Esophagus muscularis mucosa (tissue), 4 donors: ENCODE measurements around the gene NYAP2. TPM values are rescaled to one million over a fixed set of nuclear protein-coding genes. Genes with fewer than 3 reads are reported as not detected.

Experiments
- DNase-seq: peaks from one replicate; pipeline ENCODE4 v3.0.0-alpha.2; 2017; ENCODE audit errors: extremely low spot score
- H3K27ac ChIP-seq, 4 donors: fragments of 200-600 bp; sonication (generic); replicated peaks in 1 of 4; 1 replicate in 3 of 4; 2 replicates in 1 of 4; pipeline ENCODE4 v1.5.1; 2016 to 2019; ENCODE audit warnings: mild to moderate bottlenecking in 1 of 4
- H3K27me3 ChIP-seq, 4 donors: fragments of 200-600 bp; sonication (generic); one replicate each; pipeline versions ENCODE4 v1.5.1 to v1.6.0; 2016 to 2019
- H3K36me3 ChIP-seq, 4 donors: fragments of 200-600 bp; sonication (generic); one replicate each; pipeline ENCODE4 v1.5.1; 2016 to 2019
- H3K4me1 ChIP-seq, 4 donors: fragments of 200-600 bp; sonication (generic); one replicate each; pipeline ENCODE4 v1.5.1; 2016 to 2019
- H3K4me3 ChIP-seq, 4 donors: fragments of 200-600 bp; sonication (generic); 1 replicate in 2 of 4; 2 replicates in 2 of 4; pipeline ENCODE4 v1.5.1; 2016 to 2019; ENCODE audit warnings: mild to moderate bottlenecking in 4 of 4, moderate library complexity in 1 of 4
- H3K9me3 ChIP-seq, 4 donors: fragments of 200-600 bp; sonication (generic); 1 replicate in 3 of 4; 2 replicates in 1 of 4; pipeline ENCODE4 v1.5.1; 2016 to 2019
- EP300 ChIP-seq: sonication (generic); formaldehyde crosslinking; IDR thresholded peaks from one replicate; pipeline ENCODE4 v1.6.1; 2017; ENCODE audit warnings: antibody characterized with exemption
- POLR2A ChIP-seq: fragments of 450-650 bp; IDR thresholded peaks from one replicate; pipeline ENCODE4 v1.6.1; 2017; ENCODE audit warnings: antibody characterized with exemption, moderate library complexity, mild to moderate bottlenecking, low read depth
- POLR2AphosphoS5 ChIP-seq, 2 donors: sonication (generic); formaldehyde crosslinking; IDR thresholded peaks; one replicate each; pipeline ENCODE4 v1.6.1; 2017; ENCODE audit warnings: antibody characterized with exemption in 2 of 2
- WGBS: methylation state at CpG from one replicate; pipeline ENCODE4 v1.1.5; 2018; 5-methylcytosine and 5-hydroxymethylcytosine counted together
- intact Hi-C: fragments of 100-400 bp; cut with DNase I; formaldehyde crosslinking; loops from one replicate; pipeline ENCODE4 v1.15.1; 2023
- total RNA-seq, 4 donors: library from RNA; depleted of rRNA; stranded (reverse); fragments of >200 nt; gene quantifications; one replicate each; pipeline versions ENCODE4 v1.1.0 to v1.2.1, GENCODE V29; 2016
- TF ChIP-seq, protein P1 (sequence below), 3 experiments: fragments of 200-600 bp in 2 of 3; fragments of 450-650 bp in 1 of 3; sonication (generic) in 2 of 3; IDR thresholded peaks; one replicate each; pipeline ENCODE4 v1.5.1; 2017 to 2019; ENCODE audit warnings: antibody characterized with exemption in 3 of 3, mild to moderate bottlenecking in 2 of 3, moderate library complexity in 1 of 3

NYAP2 gene
- total RNA-seq, 4 donors from 2014 or later, result under 0.01 to 0.26 (median 0.17) TPM; not detected in 1

DNA sequence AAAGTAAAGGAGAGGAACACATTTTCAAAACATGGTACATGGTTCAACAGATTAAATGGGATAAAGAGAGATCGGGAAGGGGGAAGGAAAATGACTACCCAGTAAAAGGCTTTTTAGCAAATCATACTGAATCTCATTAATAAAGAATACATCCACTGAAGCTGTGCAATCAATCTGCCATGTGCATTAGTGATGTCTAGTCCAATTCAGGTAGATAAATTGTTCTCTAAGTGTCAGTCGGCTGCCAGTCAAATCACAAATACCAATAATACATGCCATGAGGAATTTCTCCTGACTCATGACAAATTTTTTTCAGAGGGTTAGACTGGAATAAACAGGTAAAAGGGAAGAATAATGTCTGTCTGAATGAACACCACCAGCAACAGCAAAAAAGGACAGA is 22.6 kb downstream of the NYAP2 start:
- Histone ChIP-seq H3K4me3 (no peak overlapping the region), H3K9me3 (no peaks in the 10 kb centered on the region), H3K36me3 (no peaks in the 10 kb centered on the region), H3K27me3 (no peaks in the 10 kb centered on the region), H3K27ac (no peak overlapping the region), H3K4me1 (no peaks in the 10 kb centered on the region)
- TF ChIP-seq, protein P1, sequence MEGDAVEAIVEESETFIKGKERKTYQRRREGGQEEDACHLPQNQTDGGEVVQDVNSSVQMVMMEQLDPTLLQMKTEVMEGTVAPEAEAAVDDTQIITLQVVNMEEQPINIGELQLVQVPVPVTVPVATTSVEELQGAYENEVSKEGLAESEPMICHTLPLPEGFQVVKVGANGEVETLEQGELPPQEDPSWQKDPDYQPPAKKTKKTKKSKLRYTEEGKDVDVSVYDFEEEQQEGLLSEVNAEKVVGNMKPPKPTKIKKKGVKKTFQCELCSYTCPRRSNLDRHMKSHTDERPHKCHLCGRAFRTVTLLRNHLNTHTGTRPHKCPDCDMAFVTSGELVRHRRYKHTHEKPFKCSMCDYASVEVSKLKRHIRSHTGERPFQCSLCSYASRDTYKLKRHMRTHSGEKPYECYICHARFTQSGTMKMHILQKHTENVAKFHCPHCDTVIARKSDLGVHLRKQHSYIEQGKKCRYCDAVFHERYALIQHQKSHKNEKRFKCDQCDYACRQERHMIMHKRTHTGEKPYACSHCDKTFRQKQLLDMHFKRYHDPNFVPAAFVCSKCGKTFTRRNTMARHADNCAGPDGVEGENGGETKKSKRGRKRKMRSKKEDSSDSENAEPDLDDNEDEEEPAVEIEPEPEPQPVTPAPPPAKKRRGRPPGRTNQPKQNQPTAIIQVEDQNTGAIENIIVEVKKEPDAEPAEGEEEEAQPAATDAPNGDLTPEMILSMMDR (IDR thresholded peaks at IDR 0.05), result no peak
- TF ChIP-seq POLR2AphosphoS5 (IDR thresholded peaks at IDR 0.05) (no peak), POLR2A (no peak), EP300 (no peak)
- DNase-seq, result no peak
- intact Hi-C loops, result no loop called here
- WGBS, result 96% methylated on average over 2 of the region's 2 CpGs

DNA sequence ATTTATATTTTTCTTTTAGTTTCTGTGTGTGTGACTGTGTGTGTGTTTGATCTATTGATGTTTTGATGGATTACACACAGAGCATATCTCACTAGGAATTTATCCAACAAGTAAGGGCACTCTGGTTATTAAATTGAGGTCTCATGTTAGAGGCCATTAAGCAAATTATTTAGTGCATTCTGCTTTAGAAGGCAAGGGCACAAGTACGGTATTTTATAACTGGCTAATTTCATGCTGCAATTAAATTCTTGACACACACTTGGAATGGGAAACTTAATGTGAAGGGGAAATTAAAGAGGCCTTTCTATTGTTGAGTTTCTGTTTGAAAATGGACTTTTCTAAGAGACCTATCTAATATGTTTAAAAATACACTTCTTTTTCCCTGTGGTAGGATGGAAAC is 25.8 kb downstream of the NYAP2 start:
- TF ChIP-seq, protein P1 (IDR thresholded peaks at IDR 0.05), result no peak
- no peak for TF ChIP-seq EP300
- TF ChIP-seq POLR2A, result no peak
- TF ChIP-seq POLR2AphosphoS5 (IDR thresholded peaks at IDR 0.05), result no peak
- H3K36me3 ChIP-seq, result no peaks in the 10 kb centered on the region
- WGBS, result 64% methylated on average over 1 of the region's 1 CpG

DNA sequence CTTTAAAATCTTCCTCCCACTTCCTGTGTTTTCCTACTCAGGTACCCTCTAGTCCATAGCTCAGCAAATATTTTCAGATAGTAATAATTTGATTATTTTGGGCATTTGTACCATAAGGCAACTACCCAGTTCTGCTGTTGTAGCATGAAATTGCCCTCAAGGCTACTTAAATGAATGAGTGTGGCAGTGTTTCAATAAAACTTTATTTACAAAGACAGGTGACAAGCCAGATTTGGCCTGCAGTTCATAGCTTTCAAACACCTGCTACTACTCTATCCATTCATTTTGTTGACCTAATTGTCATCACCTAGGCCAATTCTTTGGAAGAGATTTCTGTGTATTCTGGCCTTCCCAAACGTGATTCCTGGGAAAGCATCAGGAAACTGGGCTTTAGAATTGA is 28.9 kb downstream of the NYAP2 start:
- no peaks in the 10 kb centered on the region for H3K27me3 ChIP-seq
- WGBS, result 32% methylated on average over 1 of the region's 1 CpG
- no peak overlapping the region for H3K27ac ChIP-seq
- intact Hi-C loops, result no loop called here
- H3K9me3 ChIP-seq, result no peaks in the 10 kb centered on the region
- no peak for DNase-seq
- H3K36me3 ChIP-seq, result no peaks in the 10 kb centered on the region
- TF ChIP-seq POLR2A (no peak), EP300 (no peak), POLR2AphosphoS5 (IDR thresholded peaks at IDR 0.05) (no peak)
- TF ChIP-seq, protein P1 (IDR thresholded peaks at IDR 0.05), result no peak
- H3K4me1 ChIP-seq, result no peaks in the 10 kb centered on the region
- H3K4me3 ChIP-seq, result no peak overlapping the region

More for the DNA sequence above, 25.8 kb downstream of the NYAP2 start:
- Histone ChIP-seq H3K27me3 (no peaks in the 10 kb centered on the region), H3K27ac (no peak overlapping the region), H3K4me3 (no peak overlapping the region), H3K9me3 (no peaks in the 10 kb centered on the region), H3K4me1 (no peaks in the 10 kb centered on the region)
- intact Hi-C loops, result no loop called here
- no peak for DNase-seq

DNA sequence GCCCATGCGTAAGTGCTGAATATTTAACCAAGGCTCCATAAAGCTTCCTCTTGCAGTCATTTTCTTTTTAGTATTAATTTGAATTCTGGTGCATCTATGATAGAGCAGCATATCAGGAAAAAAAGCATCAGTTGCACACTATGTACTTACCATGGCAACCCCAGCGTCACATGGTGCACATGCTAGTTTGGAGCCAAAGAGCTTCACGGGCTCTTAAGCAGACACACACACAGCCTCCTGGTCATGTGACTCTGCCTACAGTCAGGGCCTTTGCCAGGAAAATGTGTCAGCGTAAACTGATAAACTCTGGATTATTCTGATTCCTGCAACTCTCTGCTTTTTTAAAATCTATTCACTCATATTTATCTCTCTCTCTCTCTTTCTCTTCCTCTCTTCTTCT is 30.2 kb downstream of the NYAP2 start:
- Histone ChIP-seq H3K36me3 (no peaks in the 10 kb centered on the region), H3K4me3 (no peak overlapping the region), H3K4me1 (no peaks in the 10 kb centered on the region), H3K27me3 (no peaks in the 10 kb centered on the region), H3K9me3 (no peaks in the 10 kb centered on the region), H3K27ac (no peak overlapping the region)
- intact Hi-C loops, result no loop called here
- TF ChIP-seq, protein P1 (IDR thresholded peaks at IDR 0.05), result no peak
- TF ChIP-seq EP300, result no peak
- no peak for TF ChIP-seq POLR2AphosphoS5 (IDR thresholded peaks at IDR 0.05)
- TF ChIP-seq POLR2A, result no peak
- WGBS, result 59% methylated on average over 4 of the region's 4 CpGs
- no peak for DNase-seq

DNA sequence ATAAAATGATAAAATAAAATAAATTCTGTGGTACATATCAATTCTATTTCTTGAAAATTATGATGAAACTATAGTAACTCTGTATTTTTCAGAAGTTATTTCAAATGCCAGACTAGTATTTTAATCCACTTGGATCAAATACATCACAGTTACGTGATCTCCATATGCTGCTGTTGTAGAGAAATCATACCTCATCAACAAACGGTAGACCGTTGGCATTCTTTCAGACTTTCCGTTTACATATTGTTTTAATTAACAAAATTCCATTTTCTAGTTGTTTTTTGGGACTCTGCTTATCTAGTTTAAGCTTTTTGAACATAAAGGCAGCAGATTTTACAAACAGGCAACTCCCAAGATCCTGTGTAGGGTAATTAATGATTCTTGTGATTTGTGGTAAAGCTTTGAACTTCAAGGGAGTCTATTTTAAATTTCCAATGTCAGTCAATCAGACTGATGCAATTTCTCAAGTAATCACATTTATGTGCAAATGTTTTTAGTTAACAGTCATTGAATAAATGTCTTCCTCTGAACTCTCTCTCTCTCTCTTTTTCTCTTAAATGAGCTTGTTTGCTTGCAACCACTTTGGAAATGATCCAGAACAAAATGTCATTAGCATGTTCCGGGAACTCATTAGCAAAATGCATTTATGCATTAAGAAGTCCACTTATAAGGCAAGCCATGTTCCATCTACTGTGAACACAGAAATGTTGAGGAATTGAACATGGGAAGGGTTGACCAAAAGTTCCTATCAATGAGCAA is 31.8 kb downstream of the NYAP2 start:
- DNase-seq, result no peak
- Histone ChIP-seq H3K4me1 (no peaks in the 10 kb centered on the region), H3K27ac (no peak overlapping the region), H3K4me3 (no peak overlapping the region), H3K9me3 (no peaks in the 10 kb centered on the region), H3K27me3 (no peaks in the 10 kb centered on the region), H3K36me3 (no peaks in the 10 kb centered on the region)
- WGBS, result 72% methylated on average over 5 of the region's 5 CpGs
- intact Hi-C loops, result no loop called here
- no peak for TF ChIP-seq POLR2AphosphoS5 (IDR thresholded peaks at IDR 0.05)
- TF ChIP-seq, protein P1 (IDR thresholded peaks at IDR 0.05), result no peak
- no peak for TF ChIP-seq EP300
- TF ChIP-seq POLR2A, result no peak
